ENCODE data around the gene RUNX1. TPM values are rescaled to one million over a fixed set of nuclear protein-coding genes. Genes with fewer than 3 reads are reported as not detected.

The RUNX1 gene
- polyA plus RNA-seq, 3 donors = 6.2 to 49.7 (median 8.7) TPM

DNA sequence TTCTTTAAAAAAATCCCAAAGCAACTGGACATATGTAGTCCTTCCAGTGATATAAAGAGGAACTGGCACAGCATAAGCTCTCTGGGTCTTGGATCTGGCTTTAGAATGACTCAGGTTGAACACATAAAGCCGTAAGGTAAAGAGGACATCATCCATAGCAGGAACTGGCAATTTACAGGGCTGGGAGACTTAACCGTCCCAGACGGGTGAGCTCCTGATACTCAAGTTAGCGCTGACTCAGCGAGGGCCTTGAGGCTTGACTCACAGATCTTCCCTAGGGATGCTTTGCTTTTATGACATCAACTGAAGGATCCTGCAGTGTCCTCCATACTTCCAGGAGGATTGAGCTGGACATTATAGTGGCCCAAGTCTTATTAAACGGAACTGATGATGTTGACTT lies 226.2 kb downstream of the RUNX1 start:
- Histone ChIP-seq H3K9me3 (replicated peaks in 1 of 2; ENCODE audit: control insufficient read depth in 1 of 2, insufficient read depth in 1 of 2, low read length in 2 of 2) (no peaks in the 10 kb centered on the region), H3K9ac (ENCODE audit: insufficient read depth, low read length, poor library complexity, severe bottlenecking) (no peak overlapping the region), H3K27me3 (ENCODE audit: control insufficient read depth in 2 of 2, insufficient read depth in 2 of 2, low read length in 2 of 2) (no peaks in the 10 kb centered on the region), H2AFZ (ENCODE audit: insufficient read depth, low read depth, low read length, poor library complexity, severe bottlenecking) (no peak overlapping the region), H3K4me1 (ENCODE audit: control insufficient read depth in 1 of 2, insufficient read depth in 2 of 2, low read length in 2 of 2) (peaks cover 19 to 23% of the 10 kb centered on the region in 2 donors), H3K4me3 (replicated peaks in 1 of 3; ENCODE audit: low read depth in 2 of 3, low read length in 3 of 3) (no peak overlapping the region), H4K20me1 (ENCODE audit: insufficient read depth, low read length) (peaks cover 66% of the 10 kb centered on the region), H3K4me2 (replicated peaks; ENCODE audit: extremely low read depth, low read length, poor library complexity, severe bottlenecking) (no peak overlapping the region), H3K27ac (ENCODE audit: low read depth in 1 of 2, low read length in 2 of 2) (peak overlapping the region in 1 of 2 donors; percentile 46), H3K36me3 (replicated peaks in 1 of 2; ENCODE audit: control insufficient read depth in 1 of 2, insufficient read depth in 2 of 2, low read length in 2 of 2) (peaks cover 66 to 89% of the 10 kb centered on the region in 2 donors), H3K79me2 (ENCODE audit: insufficient read depth, low read length) (peaks cover 92% of the 10 kb centered on the region)
- H3K4me1 Mint-ChIP-seq = peaks cover 32% of the 10 kb centered on the region
- peaks cover 79 to 89% of the 10 kb centered on the region in 2 donors for H3K36me3 Mint-ChIP-seq
- peaks cover 0 to 2% (median 0%) of the 10 kb centered on the region in 3 donors for H3K27me3 Mint-ChIP-seq (ENCODE audit: low read depth in 3 of 3)
- intact Hi-C loops (cut with micrococcal nuclease) = no loop called here
- H3K4me3 Mint-ChIP-seq = no peak overlapping the region
- no peaks in the 10 kb centered on the region for H3K9me3 Mint-ChIP-seq
- peak overlapping the region in 6 of 7 donors; percentile 20 to 72 (median 60) for H3K27ac Mint-ChIP-seq
- no peak for TF ChIP-seq CTCF (IDR thresholded peaks at IDR 0.05)
- peak in 2 of 3 donors; percentile 32 to 46 for DNase-seq
- WGBS (ENCODE audit: insufficient coverage) = 94% methylated on average over 5 of the region's 6 CpGs

DNA sequence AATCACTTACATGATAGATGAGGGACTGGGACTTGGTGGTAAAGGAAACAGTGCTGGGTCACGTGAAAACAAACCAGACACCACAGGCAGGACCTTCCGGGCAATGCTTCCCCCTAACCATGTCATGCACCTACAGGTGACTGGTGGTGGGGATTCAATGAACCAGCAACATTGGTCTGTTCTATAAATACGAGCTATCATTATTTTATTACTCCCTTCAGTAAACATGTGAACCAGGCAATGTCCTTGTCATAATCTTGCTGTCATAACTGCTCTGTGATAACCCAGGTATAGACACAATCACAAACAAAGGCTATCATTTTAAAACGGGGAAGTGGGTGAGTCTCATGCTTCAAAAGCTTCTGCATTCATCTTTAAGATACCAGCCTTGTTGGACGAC lies 226.9 kb downstream of the RUNX1 start:
- Mint-ChIP-seq H3K4me3 (no peak overlapping the region), H3K9me3 (no peaks in the 10 kb centered on the region), H3K27me3 (ENCODE audit: low read depth in 3 of 3) (peaks cover 0 to 2% (median 0%) of the 10 kb centered on the region in 3 donors), H3K36me3 (peaks cover 82 to 90% of the 10 kb centered on the region in 2 donors), H3K4me1 (peaks cover 24% of the 10 kb centered on the region), H3K27ac (peak overlapping the region in 4 of 7 donors; percentile 1 to 67 (median 18))
- 85% methylated on average over 2 of the region's 5 CpGs for WGBS (ENCODE audit: insufficient coverage)
- peaks cover 66% of the 10 kb centered on the region for H4K20me1 ChIP-seq (ENCODE audit: insufficient read depth, low read length)
- H3K79me2 ChIP-seq (ENCODE audit: insufficient read depth, low read length) = peaks cover 95% of the 10 kb centered on the region
- peak overlapping the region in 1 of 2 donors; percentile 43 for H3K27ac ChIP-seq (ENCODE audit: low read depth in 1 of 2, low read length in 2 of 2)
- peaks cover 11 to 15% of the 10 kb centered on the region in 2 donors for H3K4me1 ChIP-seq (ENCODE audit: control insufficient read depth in 1 of 2, insufficient read depth in 2 of 2, low read length in 2 of 2)
- no peaks in the 10 kb centered on the region for H3K9me3 ChIP-seq (replicated peaks in 1 of 2; ENCODE audit: control insufficient read depth in 1 of 2, insufficient read depth in 1 of 2, low read length in 2 of 2)
- no peak overlapping the region for H3K4me3 ChIP-seq (replicated peaks in 1 of 3; ENCODE audit: low read depth in 2 of 3, low read length in 3 of 3)
- no peak for TF ChIP-seq CTCF (IDR thresholded peaks at IDR 0.05)
- no peak overlapping the region for H3K4me2 ChIP-seq (replicated peaks; ENCODE audit: extremely low read depth, low read length, poor library complexity, severe bottlenecking)
- intact Hi-C loops (cut with micrococcal nuclease) = no loop called here
- peaks cover 71 to 91% of the 10 kb centered on the region in 2 donors for H3K36me3 ChIP-seq (replicated peaks in 1 of 2; ENCODE audit: control insufficient read depth in 1 of 2, insufficient read depth in 2 of 2, low read length in 2 of 2)
- DNase-seq = no peak
- no peaks in the 10 kb centered on the region for H3K27me3 ChIP-seq (ENCODE audit: control insufficient read depth in 2 of 2, insufficient read depth in 2 of 2, low read length in 2 of 2)
- H2AFZ ChIP-seq (ENCODE audit: insufficient read depth, low read depth, low read length, poor library complexity, severe bottlenecking) = no peak overlapping the region
- H3K9ac ChIP-seq (ENCODE audit: insufficient read depth, low read length, poor library complexity, severe bottlenecking) = no peak overlapping the region
